ENCODE results near the gene IRF1.

- TF ChIP-seq, protein P1, sequence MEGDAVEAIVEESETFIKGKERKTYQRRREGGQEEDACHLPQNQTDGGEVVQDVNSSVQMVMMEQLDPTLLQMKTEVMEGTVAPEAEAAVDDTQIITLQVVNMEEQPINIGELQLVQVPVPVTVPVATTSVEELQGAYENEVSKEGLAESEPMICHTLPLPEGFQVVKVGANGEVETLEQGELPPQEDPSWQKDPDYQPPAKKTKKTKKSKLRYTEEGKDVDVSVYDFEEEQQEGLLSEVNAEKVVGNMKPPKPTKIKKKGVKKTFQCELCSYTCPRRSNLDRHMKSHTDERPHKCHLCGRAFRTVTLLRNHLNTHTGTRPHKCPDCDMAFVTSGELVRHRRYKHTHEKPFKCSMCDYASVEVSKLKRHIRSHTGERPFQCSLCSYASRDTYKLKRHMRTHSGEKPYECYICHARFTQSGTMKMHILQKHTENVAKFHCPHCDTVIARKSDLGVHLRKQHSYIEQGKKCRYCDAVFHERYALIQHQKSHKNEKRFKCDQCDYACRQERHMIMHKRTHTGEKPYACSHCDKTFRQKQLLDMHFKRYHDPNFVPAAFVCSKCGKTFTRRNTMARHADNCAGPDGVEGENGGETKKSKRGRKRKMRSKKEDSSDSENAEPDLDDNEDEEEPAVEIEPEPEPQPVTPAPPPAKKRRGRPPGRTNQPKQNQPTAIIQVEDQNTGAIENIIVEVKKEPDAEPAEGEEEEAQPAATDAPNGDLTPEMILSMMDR (IDR thresholded peaks at IDR 0.05) = no peak
- TF ChIP-seq POLR2A (IDR thresholded peaks at IDR 0.05) = peak; percentile 84 to 97
- peak in 2 of 3 donors; percentile 93 to 96 for TF ChIP-seq POLR2AphosphoS5 (IDR thresholded peaks at IDR 0.05)
Measured at GRCh38 chr5:132490484-132491367, at the start of gene IRF1.
